ENCODE data around the gene DNASE1L1.

- no peak for TF ChIP-seq EP300 (IDR thresholded peaks at IDR 0.05; ENCODE audit: borderline replicate concordance in 1 of 2, low read depth in 1 of 2, low read length in 1 of 2)
- no peak for TF ChIP-seq TEAD4 (IDR thresholded peaks at IDR 0.05; ENCODE audit: borderline replicate concordance, insufficient read depth)
- no peak for TF ChIP-seq SIN3A (IDR thresholded peaks at IDR 0.05; ENCODE audit: borderline replicate concordance, low read depth, low read length)
- no peak for TF ChIP-seq TAF1 (IDR thresholded peaks at IDR 0.05; ENCODE audit: borderline replicate concordance, low read depth, low read length)
- TF ChIP-seq NRF1 (IDR thresholded peaks at IDR 0.05; ENCODE audit: low read depth, low read length), result no peak
- TF ChIP-seq, protein P1, sequence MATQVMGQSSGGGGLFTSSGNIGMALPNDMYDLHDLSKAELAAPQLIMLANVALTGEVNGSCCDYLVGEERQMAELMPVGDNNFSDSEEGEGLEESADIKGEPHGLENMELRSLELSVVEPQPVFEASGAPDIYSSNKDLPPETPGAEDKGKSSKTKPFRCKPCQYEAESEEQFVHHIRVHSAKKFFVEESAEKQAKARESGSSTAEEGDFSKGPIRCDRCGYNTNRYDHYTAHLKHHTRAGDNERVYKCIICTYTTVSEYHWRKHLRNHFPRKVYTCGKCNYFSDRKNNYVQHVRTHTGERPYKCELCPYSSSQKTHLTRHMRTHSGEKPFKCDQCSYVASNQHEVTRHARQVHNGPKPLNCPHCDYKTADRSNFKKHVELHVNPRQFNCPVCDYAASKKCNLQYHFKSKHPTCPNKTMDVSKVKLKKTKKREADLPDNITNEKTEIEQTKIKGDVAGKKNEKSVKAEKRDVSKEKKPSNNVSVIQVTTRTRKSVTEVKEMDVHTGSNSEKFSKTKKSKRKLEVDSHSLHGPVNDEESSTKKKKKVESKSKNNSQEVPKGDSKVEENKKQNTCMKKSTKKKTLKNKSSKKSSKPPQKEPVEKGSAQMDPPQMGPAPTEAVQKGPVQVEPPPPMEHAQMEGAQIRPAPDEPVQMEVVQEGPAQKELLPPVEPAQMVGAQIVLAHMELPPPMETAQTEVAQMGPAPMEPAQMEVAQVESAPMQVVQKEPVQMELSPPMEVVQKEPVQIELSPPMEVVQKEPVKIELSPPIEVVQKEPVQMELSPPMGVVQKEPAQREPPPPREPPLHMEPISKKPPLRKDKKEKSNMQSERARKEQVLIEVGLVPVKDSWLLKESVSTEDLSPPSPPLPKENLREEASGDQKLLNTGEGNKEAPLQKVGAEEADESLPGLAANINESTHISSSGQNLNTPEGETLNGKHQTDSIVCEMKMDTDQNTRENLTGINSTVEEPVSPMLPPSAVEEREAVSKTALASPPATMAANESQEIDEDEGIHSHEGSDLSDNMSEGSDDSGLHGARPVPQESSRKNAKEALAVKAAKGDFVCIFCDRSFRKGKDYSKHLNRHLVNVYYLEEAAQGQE (IDR thresholded peaks at IDR 0.05; ENCODE audit: low read depth, low read length), result no peak
- TF ChIP-seq CTCF (IDR thresholded peaks at IDR 0.05), result no peak
- TF ChIP-seq FOXJ3 (CRISPR knock-in tag; IDR thresholded peaks at IDR 0.05), result no peak
- no peak for TF ChIP-seq TCF12 (IDR thresholded peaks at IDR 0.05)
- no peak for TF ChIP-seq RFX5 (IDR thresholded peaks at IDR 0.05; ENCODE audit: low read length)
Observed at GRCh38 chrX:154399527-154400368, 9.3 kb downstream of the DNASE1L1 start.

Measured in SK-N-SH (cell line).